Islet of Langerhans (tissue), 1 donor: Measurements from ENCODE around the gene BAG5.
"Not testable (repeated sequence)": the region's sequence is repeated elsewhere in the genome, so short reads cannot be mapped to it uniquely, and the experiment has no call there.

Experiments used
- FAIRE-seq: peaks from one replicate; lab custom pipeline; 2011; peaks lifted over from hg19 to GRCh38; lab: Jason Lieb, UNC

The BAG5 gene, protein sequence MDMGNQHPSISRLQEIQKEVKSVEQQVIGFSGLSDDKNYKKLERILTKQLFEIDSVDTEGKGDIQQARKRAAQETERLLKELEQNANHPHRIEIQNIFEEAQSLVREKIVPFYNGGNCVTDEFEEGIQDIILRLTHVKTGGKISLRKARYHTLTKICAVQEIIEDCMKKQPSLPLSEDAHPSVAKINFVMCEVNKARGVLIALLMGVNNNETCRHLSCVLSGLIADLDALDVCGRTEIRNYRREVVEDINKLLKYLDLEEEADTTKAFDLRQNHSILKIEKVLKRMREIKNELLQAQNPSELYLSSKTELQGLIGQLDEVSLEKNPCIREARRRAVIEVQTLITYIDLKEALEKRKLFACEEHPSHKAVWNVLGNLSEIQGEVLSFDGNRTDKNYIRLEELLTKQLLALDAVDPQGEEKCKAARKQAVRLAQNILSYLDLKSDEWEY

GRCh38 chr14:103562429-103563225 is at the start of gene BAG5, which contains the start of gene COA8:
Gene BAG5 (minus strand): TSS chr14:103562657. CDS start chr14:103561164, 1,493 bp downstream.
Gene COA8 (plus strand): TSS chr14:103562960. CDS start chr14:103563002, 42 bp downstream.
- no peak for FAIRE-seq

DNA sequence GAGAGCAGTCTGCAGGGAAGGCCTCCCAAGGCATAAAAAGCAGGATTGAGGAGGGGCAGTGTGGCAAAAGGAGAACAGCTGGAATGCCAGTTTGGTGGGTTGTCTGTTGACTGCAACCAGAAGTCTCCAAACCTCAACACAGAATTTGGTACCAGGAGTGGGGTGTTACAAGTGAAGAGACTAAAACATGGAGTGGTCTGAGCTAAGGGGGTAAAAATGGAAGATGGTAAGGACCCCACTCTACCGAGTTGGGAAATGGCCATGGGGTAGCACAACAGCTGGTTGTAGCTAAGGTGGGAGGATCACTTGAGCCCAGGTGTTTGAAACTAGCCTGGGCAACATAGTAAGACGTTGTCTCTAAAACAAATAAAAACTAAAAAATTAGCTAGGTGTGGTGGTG is 48.8 kb upstream of the BAG5 start:
- FAIRE-seq = no peak

DNA sequence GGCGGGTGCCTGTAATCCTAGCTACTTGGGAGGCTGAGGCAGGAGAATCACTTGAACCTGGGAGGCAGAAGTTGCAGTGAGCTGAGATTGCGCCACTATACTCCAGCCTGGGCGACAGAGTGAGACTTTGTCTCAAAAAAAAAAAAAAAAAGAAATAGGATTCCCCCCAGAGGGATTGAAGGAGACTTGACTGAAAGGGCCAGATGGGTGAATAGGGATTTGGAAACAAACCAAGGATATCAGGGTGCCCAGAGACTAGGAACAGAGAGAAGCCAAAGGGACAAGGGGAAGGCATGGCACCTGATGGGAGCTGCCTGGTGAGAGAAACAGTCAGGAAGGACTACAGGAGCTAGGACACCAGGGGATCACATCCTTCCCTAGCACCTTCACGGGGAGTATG is 46.6 kb upstream of the BAG5 start:
- FAIRE-seq = not testable (repeated sequence)

GRCh38 chr14:103607822-103608221 is 45.4 kb upstream of the BAG5 start:
- FAIRE-seq = no peak

GRCh38 chr14:103606963-103607668 is 44.7 kb upstream of the BAG5 start:
- FAIRE-seq = no peak

DNA sequence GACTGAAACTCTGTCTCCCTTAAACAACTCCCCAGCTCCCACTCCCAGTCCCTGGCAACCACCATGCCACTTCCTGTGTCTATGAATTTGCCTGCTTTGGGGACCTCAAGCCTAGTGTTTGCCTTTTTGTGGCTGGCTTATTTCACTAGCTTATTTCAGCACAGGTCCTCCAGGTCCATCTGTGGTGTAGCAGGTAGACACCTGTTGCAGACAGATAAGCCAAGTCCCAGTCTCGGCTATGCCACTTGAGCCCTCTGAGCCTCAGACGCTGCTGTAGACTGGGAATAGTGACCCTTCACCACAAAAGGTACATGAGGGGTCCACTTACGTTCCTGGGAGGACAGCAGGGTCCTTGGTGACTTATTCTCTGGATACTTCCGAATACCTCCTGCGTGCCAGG is 42.2 kb upstream of the BAG5 start:
- no peak for FAIRE-seq

DNA sequence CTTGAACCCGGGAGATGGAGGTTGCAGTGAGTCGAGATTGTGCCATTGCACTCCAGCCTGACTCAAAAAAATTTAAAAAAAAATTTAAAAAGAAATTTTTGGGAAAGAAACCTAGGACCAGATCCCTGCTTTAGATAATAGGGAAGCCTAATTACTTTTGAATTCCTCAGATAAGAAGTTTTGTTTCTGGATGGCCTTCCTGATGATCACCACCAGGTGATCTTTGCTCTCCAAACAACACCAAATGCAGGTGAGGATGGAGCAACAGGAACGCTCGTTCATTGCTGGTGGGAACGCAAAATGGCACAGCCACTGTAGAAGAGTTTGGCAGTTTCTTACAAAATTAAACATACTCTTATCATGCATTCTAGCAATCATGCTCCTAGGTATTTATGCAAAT is 38.0 kb upstream of the BAG5 start:
- FAIRE-seq = no peak

DNA sequence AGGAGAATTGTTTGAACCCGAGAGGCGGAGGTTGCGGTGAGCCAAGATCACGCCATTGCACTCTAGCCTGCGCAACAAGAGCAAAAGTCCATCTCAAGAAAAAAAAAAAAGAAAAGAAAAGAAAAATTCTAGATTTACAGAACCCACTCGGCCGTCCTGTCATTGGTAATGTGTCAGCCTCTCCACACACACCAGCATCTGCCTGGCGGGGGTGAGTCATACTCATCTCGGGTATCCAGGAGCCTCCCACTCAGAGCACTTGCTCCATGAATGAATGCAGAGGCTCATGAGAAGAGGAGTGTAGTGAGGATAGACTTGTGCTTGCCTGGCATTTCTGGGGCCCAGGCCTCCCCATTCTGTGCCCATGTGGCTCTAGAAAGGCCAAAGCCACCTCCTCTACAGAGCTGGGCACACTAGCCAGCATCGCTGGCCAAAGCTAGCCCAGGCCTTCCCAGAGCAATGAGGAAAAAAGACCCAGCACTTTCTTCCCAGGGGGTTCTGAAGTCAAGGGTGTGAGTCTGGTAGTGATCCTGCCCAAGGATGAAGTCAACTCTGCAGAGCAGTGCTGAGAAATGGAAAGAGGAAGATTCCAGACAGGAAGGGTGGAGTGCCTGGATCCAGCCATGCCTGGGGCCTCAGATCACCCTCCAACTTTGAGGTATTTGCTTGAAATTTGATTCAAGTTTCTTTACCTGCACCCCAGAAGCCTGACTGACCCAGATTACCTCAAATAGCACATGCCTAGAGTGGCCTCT is 35.3 kb upstream of the BAG5 start:
- no peak for FAIRE-seq

DNA sequence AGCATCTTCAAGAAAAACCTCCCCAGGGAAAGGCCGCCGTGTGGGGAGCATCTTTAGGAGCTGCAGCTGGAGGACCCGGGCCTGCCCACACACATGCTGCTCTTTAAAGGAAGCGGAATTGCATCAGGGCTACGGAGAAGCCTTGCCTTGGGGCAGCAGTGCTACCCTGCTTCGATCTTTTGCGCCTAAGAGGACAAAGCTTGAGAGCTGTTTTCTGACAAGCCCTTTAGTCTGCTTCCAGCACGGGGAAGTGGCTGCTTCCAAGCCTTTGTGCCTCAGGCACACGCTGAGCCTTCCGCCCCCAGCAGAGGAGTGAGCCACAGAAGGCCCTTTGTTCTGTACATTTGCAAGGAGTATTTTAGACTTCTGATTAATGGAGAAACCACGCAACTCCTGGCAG is 31.8 kb upstream of the BAG5 start:
- no peak for FAIRE-seq

GRCh38 chr14:103593577-103593976 is 31.1 kb upstream of the BAG5 start:
- FAIRE-seq = no peak

- no peak for FAIRE-seq
Measured at GRCh38 chr14:103584326-103584915, 22.0 kb upstream of the BAG5 start.

GRCh38 chr14:103581954-103582703 is 19.7 kb upstream of the BAG5 start:
- FAIRE-seq = no peak

DNA sequence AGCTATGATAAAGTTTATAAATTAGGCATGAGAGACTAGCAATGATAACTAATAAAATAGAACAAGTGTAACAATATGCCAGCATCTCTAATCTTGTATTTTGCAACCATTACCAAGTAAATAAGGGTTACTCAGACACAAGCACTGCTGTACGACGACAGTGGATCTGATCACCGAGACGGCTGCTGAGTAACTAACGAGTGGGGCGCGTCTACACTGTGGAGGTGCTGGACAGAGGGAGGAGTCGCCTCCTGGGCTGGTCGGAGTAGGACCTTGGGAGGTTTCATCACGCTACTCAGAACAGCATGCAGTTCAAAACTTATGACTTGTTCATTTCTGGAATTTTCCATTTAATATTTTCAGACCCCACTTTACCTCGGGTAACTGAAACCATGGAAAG is 18.7 kb upstream of the BAG5 start:
- no peak for FAIRE-seq

DNA sequence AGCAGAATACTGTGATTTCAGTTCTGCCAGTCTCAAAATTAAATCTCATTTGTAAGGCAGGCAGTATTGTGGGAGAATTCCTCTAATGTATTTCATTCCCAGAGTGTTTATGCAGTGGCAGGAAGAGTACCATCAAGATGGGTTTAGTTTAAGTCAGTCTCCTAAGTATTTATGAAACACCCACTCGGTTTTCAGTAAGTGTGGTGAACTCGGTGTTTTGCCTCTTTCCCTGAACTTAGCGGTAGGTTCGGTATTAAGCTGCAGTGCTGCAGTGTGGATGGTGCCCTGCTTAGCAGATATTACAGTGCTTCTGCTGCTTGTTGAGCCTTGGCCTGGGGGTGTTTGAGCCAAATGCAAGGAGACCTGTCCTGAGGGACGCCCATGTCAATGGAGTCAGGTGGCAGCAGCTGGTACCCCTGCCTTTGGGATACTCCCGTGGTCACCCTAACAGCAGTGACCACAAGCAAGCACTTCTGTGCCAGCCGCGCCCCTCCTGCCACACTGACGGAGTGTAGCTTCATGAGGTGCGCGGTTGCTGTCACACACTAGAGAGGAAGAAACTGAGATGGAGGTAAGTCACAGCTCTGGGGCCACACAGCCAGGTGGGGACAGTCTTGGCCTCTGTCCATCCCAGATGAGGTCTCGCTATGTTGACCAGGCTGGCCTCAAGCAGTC is 16.1 kb upstream of the BAG5 start:
- no peak for FAIRE-seq

- peak; percentile 21 for FAIRE-seq
Measured at GRCh38 chr14:103576371-103577024, 14.0 kb upstream of the BAG5 start.

DNA sequence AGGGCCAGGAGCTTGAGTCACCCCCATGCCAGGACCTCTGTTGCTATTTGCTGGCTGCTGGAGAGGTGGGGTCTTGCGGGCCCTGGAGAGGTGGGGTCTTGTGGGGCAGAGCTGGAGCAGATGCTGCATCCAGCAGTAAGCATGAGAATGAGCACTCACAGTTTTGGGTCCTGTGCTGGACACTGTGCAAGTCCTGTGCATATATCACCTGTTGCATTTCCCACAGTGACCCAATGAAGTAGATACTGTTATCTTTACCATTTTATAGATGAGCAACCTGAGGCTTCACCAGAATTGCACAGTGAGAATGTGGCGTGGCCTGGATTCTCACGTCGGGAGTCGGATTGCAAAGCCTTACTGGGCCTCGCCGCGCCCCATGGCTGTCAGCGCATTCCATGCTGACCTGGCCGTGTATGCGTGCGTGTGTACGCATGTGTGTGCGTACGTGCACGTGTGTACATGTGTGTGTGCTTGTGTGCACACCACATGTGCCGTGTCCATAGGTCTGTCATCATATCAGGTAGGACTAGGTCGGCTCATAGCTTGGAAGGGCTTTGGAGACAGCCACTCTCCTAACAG is 12.3 kb upstream of the BAG5 start:
- FAIRE-seq = no peak

DNA sequence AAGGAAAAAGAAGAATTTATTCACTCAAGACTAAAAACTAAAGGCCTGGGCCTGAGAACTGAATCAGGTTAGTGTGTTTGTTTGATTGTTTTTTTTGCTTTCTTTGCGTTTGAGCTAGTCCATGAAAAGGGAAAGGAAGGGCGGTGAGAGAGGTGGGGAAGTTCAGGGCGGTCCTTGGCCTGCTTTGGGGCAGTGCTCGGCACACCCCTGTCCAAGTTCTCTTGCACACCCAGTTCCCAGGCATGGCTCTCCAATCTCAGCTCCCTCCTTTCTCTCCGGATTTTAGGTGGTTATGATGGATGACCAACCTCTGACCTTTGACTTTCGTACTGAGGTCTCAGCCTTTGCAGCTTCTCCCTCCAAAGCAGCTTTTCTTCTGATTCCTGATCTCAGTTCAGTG is 11.6 kb upstream of the BAG5 start:
- no peak for FAIRE-seq

GRCh38 chr14:103569408-103569807 is 7.0 kb upstream of the BAG5 start:
- no peak for FAIRE-seq

GRCh38 chr14:103568952-103569351 is 6.5 kb upstream of the BAG5 start:
- FAIRE-seq = no peak
